HepG2 (cell line): ENCODE measurements around the gene TAF1C. TPM values are rescaled to one million over a fixed set of nuclear protein-coding genes. Genes with fewer than 3 reads are reported as not detected.
A peak's percentile ranks its signal among the peaks of the same experiment; 100 is the strongest.

Source experiments
- ARID4A ChIP-seq: sonication (generic); formaldehyde crosslinking; IDR thresholded peaks from 2 replicates; pipeline ENCODE4 v1.5.0; 2020; ENCODE audit warnings: mild to moderate bottlenecking, missing genetic modification reagents, borderline replicate concordance
- BRD4 ChIP-seq: sonication (generic); formaldehyde crosslinking; IDR thresholded peaks from 2 replicates; pipeline ENCODE4 v1.4.0; 2020; ENCODE audit warnings: missing genetic modification reagents
- CSRNP1 ChIP-seq: sonication (generic); formaldehyde crosslinking; IDR thresholded peaks from 2 replicates; pipeline ENCODE4 v1.8.1; 2023; ENCODE audit warnings: mild to moderate bottlenecking, missing genetic modification reagents
- GATAD2A ChIP-seq: IDR thresholded peaks from 2 replicates; pipeline ENCODE4 v1.6.1; 2016
- GFI1 ChIP-seq: sonication (generic); formaldehyde crosslinking; IDR thresholded peaks from 2 replicates; pipeline ENCODE4 v1.5.0; 2020; ENCODE audit warnings: missing genetic modification reagents, mild to moderate bottlenecking, borderline replicate concordance
- HNRNPLL ChIP-seq: fragments of 200-400 bp; formaldehyde crosslinking; IDR thresholded peaks from 2 replicates; pipeline ENCODE4 v1.6.1; 2017; ENCODE audit warnings: mild to moderate bottlenecking, low read depth, low read length; ENCODE audit not compliant: poor library complexity, severe bottlenecking
- JUN ChIP-seq: sonication (generic); formaldehyde crosslinking; IDR thresholded peaks from 2 replicates; pipeline ENCODE4 v1.4.0; 2020; ENCODE audit warnings: mild to moderate bottlenecking, missing genetic modification reagents
- KLF13 ChIP-seq: sonication (generic); formaldehyde crosslinking; IDR thresholded peaks from 2 replicates; pipeline ENCODE4 v1.4.0; 2020; ENCODE audit warnings: mild to moderate bottlenecking, missing genetic modification reagents
- KLF16 ChIP-seq, 2 experiments: sonication (generic) in 1 of 2; formaldehyde crosslinking in 1 of 2; IDR thresholded peaks; 2 replicates each; pipeline versions ENCODE4 v1.6.1 to v1.8.0; 2016 to 2023; ENCODE audit warnings: missing genetic modification reagents in 2 of 2, missing compliant biosample characterization in 1 of 2
- MAFG ChIP-seq: sonication (generic); formaldehyde crosslinking; IDR thresholded peaks from 2 replicates; pipeline ENCODE4 v1.5.1; 2020; ENCODE audit warnings: mild to moderate bottlenecking, missing genetic modification reagents
- MEF2D ChIP-seq: sonication (generic); formaldehyde crosslinking; IDR thresholded peaks from 2 replicates; pipeline ENCODE4 v1.5.1; 2020; ENCODE audit warnings: mild to moderate bottlenecking, missing genetic modification reagents
- NFE2L2 ChIP-seq: fragments of 150-350 bp; IDR thresholded peaks from 2 replicates; pipeline ENCODE4 v1.6.1; 2014; ENCODE audit warnings: low read length
- NR3C1 ChIP-seq: sonication (generic); formaldehyde crosslinking; IDR thresholded peaks from 2 replicates; pipeline ENCODE4 v1.4.0; 2020; ENCODE audit warnings: missing genetic modification reagents
- SNRNP70 ChIP-seq: fragments of 200-400 bp; formaldehyde crosslinking; IDR thresholded peaks from 2 replicates; pipeline ENCODE4 v1.6.1; 2017; ENCODE audit warnings: mild to moderate bottlenecking, low read depth, low read length, moderate library complexity
- ZKSCAN5 ChIP-seq: sonication (generic); formaldehyde crosslinking; IDR thresholded peaks from 2 replicates; pipeline ENCODE4 v1.5.1; 2020; ENCODE audit warnings: mild to moderate bottlenecking, missing genetic modification reagents
- ZNF143 ChIP-seq: sonication (generic); formaldehyde crosslinking; IDR thresholded peaks from 2 replicates; pipeline ENCODE4 v1.4.0; 2020; ENCODE audit warnings: missing genetic modification reagents
- ZNF18 ChIP-seq: sonication (generic); formaldehyde crosslinking; IDR thresholded peaks from 2 replicates; pipeline ENCODE4 v1.8.0; 2022; ENCODE audit warnings: mild to moderate bottlenecking, missing genetic modification reagents; ENCODE audit not compliant: insufficient replicate concordance
- ZNF275 ChIP-seq: sonication (generic); formaldehyde crosslinking; IDR thresholded peaks from 2 replicates; pipeline ENCODE4 v1.8.0; 2022; ENCODE audit warnings: missing genetic modification reagents, mild to moderate bottlenecking, inconsistent platforms, borderline replicate concordance
- ZNF329 ChIP-seq: sonication (generic); formaldehyde crosslinking; IDR thresholded peaks from 2 replicates; pipeline ENCODE4 v1.9.0; 2021; ENCODE audit warnings: low read depth, mild to moderate bottlenecking, missing genetic modification reagents
- ZNF766 ChIP-seq: sonication (generic); formaldehyde crosslinking; IDR thresholded peaks from 2 replicates; pipeline ENCODE4 v1.5.0; 2020; ENCODE audit warnings: missing genetic modification reagents, borderline replicate concordance
- ZNF776 ChIP-seq: sonication (generic); formaldehyde crosslinking; IDR thresholded peaks from 2 replicates; pipeline ENCODE4 v1.4.0; 2020; ENCODE audit warnings: mild to moderate bottlenecking, missing genetic modification reagents
- polyA plus RNA-seq, 8 experiments: library from polyadenylated mRNA; depleted of rRNA in 3 of 8; stranded (reverse) in 7 of 8; unstranded in 1 of 8; fragments of >200 nt; fragmentation: Illumina TruSeq in 4 of 8; extraction: Trizol in 4 of 8; gene quantifications; 2 replicates each; pipeline versions ENCODE4 v1.2.1 to v1.2.3, GENCODE V29; 2011 to 2016; ENCODE audit warnings: low read depth in 4 of 8, missing spikeins in 1 of 8, mixed read lengths in 1 of 8; ENCODE audit not compliant: insufficient read depth in 1 of 8
- total RNA-seq, 5 experiments: library from RNA; depleted of rRNA; stranded (reverse); fragments of >200 nt; fragmentation: Illumina TruSeq; extraction: Trizol; gene quantifications; 2 replicates each; pipeline ENCODE4 v1.2.3, GENCODE V29; 2016; ENCODE audit warnings: low read depth in 1 of 5

TAF1C gene
- total and polyA plus RNA-seq, 2 of the 13 experiments (the other 11 are each of a cell fraction or from before 2014, with no cell fraction given) = 15.6 to 20.8 TPM

GRCh38 chr16:84138824-84139627 is 47.8 kb downstream of the TAF1C start (continued):
- peak; percentile 81; the same call in 1 of the 2 replicates for TF ChIP-seq ARID4A
- TF ChIP-seq NR3C1 (CRISPR knock-in tag) = no peak
- TF ChIP-seq ZNF776 (CRISPR knock-in tag) = no peak
- peak; percentile 49; the same call in 1 of the 2 replicates for TF ChIP-seq CSRNP1 (CRISPR knock-in tag)
- TF ChIP-seq HNRNPLL = no peak
- peak; percentile 90 for TF ChIP-seq BRD4 (CRISPR knock-in tag)
- peak; percentile 65 for TF ChIP-seq GFI1 (CRISPR knock-in tag)
- no peak for TF ChIP-seq ZNF329 (CRISPR knock-in tag)
- peak in 1 of 2 experiments; percentile 75; a peak in 2 of 4 replicates for TF ChIP-seq KLF16 (CRISPR knock-in tag; IDR thresholded peaks at IDR 0.05)
- TF ChIP-seq GATAD2A (CRISPR knock-in tag) = peak; percentile 64
- TF ChIP-seq ZNF143 (CRISPR knock-in tag) = no peak
- peak; percentile 10 for TF ChIP-seq ZNF18
- no peak for TF ChIP-seq ZKSCAN5 (CRISPR knock-in tag)
- no peak for TF ChIP-seq ZNF275 (CRISPR knock-in tag)
- no peak for TF ChIP-seq SNRNP70
- TF ChIP-seq JUN (CRISPR knock-in tag) = no peak
- TF ChIP-seq ZNF766 (CRISPR knock-in tag) = no peak
- no peak for TF ChIP-seq MAFG (CRISPR knock-in tag)
- no peak; the same call in 1 of the 2 replicates for TF ChIP-seq NFE2L2
- TF ChIP-seq KLF13 (CRISPR knock-in tag) = no peak
- TF ChIP-seq MEF2D (CRISPR knock-in tag) = peak; percentile 53; the same call in 1 of the 2 replicates
